ENCODE results near the gene HES7. TPM values are rescaled to one million over a fixed set of nuclear protein-coding genes. Genes with fewer than 3 reads are reported as not detected.

HES7 gene
- total and polyA plus RNA-seq, 5 donors: 0.25 to 0.76 (median 0.72) TPM

DNA sequence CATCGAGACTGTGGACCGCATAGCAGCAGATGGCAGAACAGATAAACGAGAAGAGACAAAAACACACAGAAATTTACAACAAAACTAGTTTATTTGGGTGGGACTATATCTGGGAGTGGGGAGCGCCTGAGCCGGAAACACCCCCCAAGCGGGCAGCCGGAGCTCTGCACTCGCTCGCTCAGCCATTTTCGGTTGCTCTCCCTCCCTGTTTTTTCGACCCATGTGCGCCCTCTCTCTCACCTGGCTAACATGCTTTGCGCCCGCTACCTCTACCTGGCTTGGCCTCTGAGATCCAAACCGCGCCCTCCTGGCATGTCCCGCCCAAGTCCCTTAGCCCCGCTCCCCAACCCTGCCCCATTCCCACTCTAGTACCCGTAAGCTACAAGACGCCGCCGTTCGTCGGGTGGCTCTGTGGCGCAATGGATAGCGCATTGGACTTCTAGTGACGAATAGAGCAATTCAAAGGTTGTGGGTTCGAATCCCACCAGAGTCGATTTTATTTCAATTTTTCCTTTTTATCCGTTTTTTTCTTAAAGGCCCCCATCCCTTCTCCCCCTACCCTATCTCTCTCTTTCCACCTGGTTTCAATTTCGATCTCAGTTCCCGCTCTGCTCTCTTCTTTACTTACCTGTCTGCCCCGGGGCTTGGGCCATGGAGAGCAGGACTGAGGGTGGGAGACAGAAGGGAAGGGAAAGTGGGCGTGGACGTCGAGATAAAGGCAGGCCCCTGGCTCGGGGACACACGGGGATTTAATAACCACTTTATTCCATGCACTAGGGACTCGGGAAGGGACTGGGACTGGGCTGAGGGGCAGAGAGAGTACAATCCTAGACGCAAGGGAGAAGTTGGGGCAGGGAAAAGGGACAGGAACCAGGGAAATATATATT, 3.1 kb downstream of the HES7 start:
- WGBS: under 1% methylated on average over 40 of the region's 40 CpGs
- Histone ChIP-seq H3K27ac (ENCODE audit: low read length) (no peak overlapping the region), H3K4me3 (ENCODE audit: low read length) (peak overlapping the region; percentile 57), H3K4me1 (ENCODE audit: control insufficient read depth, insufficient read depth, low read length) (peaks cover 5% of the 10 kb centered on the region), H3K27me3 (ENCODE audit: control insufficient read depth, insufficient read depth) (no peaks in the 10 kb centered on the region), H3K9me3 (ENCODE audit: control insufficient read depth, low read length) (no peaks in the 10 kb centered on the region)
- DNase-seq (peak; percentile 59 to 84 (median 80)), ATAC-seq (peak in 1 of 2 donors; percentile 17)
- intact Hi-C loops (cut with DNase I): loop anchor here (10.0 kb wide), 3 partner anchors 54 to 104 kb away; partner anchors contain the start of gene TMEM107 (in 1 of the 4)

DNA sequence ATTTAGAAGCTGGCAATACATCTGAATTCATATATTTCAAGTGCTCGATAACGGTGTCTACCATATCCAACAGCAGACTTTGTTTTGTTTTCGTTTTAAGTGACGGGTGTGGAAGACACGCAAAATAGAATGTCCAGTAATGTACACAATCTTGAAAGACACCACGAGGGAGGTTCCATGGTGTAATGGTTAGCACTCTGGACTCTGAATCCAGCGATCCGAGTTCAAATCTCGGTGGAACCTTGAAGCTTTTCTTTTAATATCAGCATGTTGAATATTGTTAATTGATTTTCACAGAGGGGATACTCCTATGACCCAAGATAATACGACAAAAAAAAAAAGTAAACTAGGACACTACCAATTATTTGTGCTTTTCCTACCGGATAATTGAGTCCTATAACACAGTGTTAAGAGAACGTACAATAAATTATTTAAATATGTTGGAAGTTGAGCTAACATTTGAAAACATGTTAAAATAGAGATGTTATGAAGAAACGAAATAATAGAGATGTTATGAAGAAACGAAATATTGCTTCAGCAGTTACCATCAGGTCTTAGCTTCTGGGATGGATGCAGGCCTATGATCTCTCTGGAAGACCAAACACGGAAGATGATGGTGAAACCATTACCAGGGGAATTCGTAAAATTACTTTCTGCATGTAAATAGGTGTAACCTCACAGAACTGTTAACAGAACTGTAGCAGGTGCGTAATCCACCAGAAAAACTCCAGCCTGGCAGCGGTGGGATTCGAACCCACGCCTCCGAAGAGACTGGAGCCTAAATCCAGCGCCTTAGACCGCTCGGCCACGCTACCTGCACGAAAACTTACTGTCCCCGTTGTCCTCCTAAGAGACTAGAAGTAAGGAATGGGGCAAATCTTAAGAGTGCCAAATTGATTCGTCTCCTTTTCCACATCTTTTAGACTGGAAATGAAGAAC, 4.1 kb downstream of the HES7 start:
- no peaks in the 10 kb centered on the region for H3K9me3 ChIP-seq (ENCODE audit: control insufficient read depth, low read length)
- intact Hi-C loops (cut with DNase I): loop anchor here (2.0 to 10.0 kb wide), 5 partner anchors 38 to 105 kb away; partner anchors contain the start of gene TMEM107 (in 1 of the 4)
- ATAC-seq: peak; percentile 66 to 74
- under 1% methylated on average over 28 of the region's 28 CpGs for WGBS
- DNase-seq: peak; percentile 76 to 89 (median 88)
- no peaks in the 10 kb centered on the region for H3K4me1 ChIP-seq (ENCODE audit: control insufficient read depth, insufficient read depth, low read length)
- no peak overlapping the region for H3K27ac ChIP-seq (ENCODE audit: low read length)
- H3K27me3 ChIP-seq (ENCODE audit: control insufficient read depth, insufficient read depth): no peaks in the 10 kb centered on the region
- peak overlapping the region; percentile 57 for H3K4me3 ChIP-seq (ENCODE audit: low read length)

DNA sequence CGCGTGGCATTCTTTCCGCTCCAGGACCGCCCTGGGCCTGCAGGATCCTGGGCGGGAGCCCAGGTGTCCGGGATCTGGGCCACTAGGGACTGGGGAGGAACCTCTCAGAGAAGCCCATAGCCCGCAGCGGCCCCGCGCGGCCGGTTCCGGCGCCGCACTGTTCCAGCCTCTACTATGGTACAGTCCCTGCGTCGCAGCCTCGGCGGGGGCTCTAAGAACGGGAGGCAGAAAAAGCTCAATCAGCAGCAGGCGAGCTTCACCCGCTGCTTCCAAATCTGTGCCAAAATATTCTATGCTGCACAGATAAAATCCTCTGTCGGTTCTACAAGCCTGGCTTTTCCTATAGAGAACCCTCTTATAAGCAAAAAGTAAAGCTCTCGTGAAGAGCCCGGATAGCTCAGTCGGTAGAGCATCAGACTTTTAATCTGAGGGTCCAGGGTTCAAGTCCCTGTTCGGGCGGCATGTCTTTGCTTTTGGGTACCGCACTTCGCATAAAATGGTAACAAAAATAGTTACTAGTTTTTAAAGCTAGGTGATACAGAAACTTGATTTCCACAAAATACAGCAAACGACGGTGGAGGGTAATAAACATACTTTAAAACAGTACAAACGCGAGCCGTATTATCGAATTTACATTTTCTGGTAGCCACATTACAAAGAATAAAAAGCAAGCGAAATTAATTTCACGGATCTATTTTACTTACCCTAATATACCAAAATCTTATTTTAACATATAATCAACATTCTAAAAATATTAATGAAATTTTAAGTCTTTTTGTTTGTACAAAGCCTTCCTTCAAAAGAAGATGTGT, 4.9 kb downstream of the HES7 start:
- H3K4me1 ChIP-seq (ENCODE audit: control insufficient read depth, insufficient read depth, low read length): no peaks in the 10 kb centered on the region
- intact Hi-C loops (cut with DNase I): loop anchor here in 1 of 4 donors (2.0 to 5.0 kb wide), 2 partner anchors 37 to 68 kb away; no protein-coding TSS in a partner anchor
- no peaks in the 10 kb centered on the region for H3K9me3 ChIP-seq (ENCODE audit: control insufficient read depth, low read length)
- H3K4me3 ChIP-seq (ENCODE audit: low read length): peak overlapping the region; percentile 57
- under 1% methylated on average over 38 of the region's 38 CpGs for WGBS
- ATAC-seq (peak; percentile 82 to 88), DNase-seq (peak; percentile 89 to 97 (median 95))
- no peaks in the 10 kb centered on the region for H3K27me3 ChIP-seq (ENCODE audit: control insufficient read depth, insufficient read depth)
- H3K27ac ChIP-seq (ENCODE audit: low read length): peak overlapping the region; percentile 25

DNA sequence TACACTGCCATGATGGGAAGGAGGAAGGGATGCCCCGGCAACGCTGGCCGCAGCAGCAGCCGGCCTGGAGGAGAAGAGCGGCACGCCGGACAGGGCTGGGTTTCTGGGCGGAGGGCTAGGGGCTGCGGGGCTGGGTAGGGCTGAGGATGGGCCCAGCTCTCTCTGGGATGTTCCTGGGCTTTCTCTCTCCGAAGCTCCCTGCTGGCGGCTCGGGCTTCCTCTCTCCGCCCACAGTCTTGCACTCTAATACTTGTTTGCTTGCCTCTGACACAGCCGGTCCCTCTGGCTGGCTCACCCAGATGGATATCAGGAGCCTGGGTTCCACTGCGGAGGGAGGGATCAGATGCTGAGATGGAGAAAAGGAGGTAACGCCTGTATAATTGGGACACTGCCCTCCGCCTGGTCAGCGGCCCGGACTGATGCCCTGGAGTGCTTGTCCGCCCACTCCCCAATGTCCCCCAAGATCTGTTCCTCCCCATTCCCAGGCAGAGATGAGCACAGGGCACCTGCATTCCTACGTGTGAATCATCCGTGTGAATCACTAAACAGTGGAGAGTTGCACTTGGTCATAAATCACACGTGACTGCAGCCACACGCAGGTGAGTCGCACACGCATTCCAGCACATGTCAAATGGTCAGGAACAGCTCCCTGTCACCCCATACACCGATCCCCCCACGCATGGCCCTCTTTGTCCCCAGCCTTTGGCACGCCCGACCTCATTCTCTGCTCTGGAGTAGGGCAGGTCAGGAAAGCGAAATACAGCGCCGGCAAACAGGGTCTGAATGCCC, 5.7 kb downstream of the HES7 start, which contains the start of gene ALOXE3:
Gene ALOXE3, minus strand, starts transcription at position 535 of the 789 bp plus-strand sequence. Its CDS starts 524 bp downstream, at position 11.
- Histone ChIP-seq H3K9me3 (ENCODE audit: control insufficient read depth, low read length) (no peaks in the 10 kb centered on the region), H3K27ac (ENCODE audit: low read length) (peak within 1 kb of the TSS; percentile 25), H3K4me1 (ENCODE audit: control insufficient read depth, insufficient read depth, low read length) (no peaks in the 10 kb centered on the region), H3K4me3 (ENCODE audit: low read length) (peak within 1 kb of the TSS; percentile 57), H3K27me3 (ENCODE audit: control insufficient read depth, insufficient read depth) (no peaks in the 10 kb centered on the region)
- intact Hi-C loops (cut with DNase I): loop anchor here in 1 of 4 donors (2.0 to 5.0 kb wide), 2 partner anchors 36 to 69 kb away; no protein-coding TSS in a partner anchor
- DNase-seq (peak in 2 of 3 donors; percentile 66 to 70), ATAC-seq (peak in 1 of 2 donors; percentile 2)
- under 1% methylated on average over 33 of the region's 33 CpGs for WGBS

DNA sequence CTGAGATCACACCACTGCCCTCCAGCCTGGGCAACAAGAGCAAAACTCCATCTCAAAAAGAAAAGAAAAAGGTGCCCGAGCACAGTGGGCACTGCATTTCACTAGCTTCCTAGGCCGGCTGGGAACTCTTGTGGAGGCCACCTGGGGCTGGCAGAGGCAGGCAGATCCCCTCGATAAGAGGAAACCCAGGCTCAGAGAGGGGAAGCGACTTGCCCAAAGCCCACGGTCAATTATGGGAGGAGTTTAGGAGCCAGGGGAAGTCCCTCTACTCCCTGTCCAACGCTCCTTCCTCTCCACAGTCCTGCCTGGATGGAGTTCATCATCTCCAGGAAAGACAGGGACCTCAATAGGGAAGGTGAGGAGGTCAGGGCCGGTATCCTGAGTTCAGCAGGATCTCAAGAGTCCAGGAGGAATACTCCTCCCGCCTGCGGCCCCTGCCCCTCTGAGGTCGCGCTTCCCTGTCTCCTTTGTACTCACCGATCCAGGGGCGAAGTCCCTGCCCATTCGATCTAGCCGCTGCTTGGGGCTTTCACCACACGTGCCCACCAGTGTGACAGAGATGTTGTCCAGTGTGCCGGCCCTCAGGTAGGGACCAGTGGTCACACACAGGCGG, 6.4 kb downstream of the HES7 start:
- Histone ChIP-seq H3K4me3 (ENCODE audit: low read length) (peak overlapping the region; percentile 57), H3K27me3 (ENCODE audit: control insufficient read depth, insufficient read depth) (no peaks in the 10 kb centered on the region), H3K9me3 (ENCODE audit: control insufficient read depth, low read length) (no peaks in the 10 kb centered on the region), H3K4me1 (ENCODE audit: control insufficient read depth, insufficient read depth, low read length) (no peaks in the 10 kb centered on the region), H3K27ac (ENCODE audit: low read length) (no peak overlapping the region)
- intact Hi-C loops (cut with DNase I): loop anchor here in 1 of 4 donors (5.0 kb wide), 1 partner anchor 35 kb away; no protein-coding TSS in a partner anchor
- DNase-seq (peak in 1 of 3 donors; percentile 31), ATAC-seq (no peak)
- 5% methylated on average over 18 of the region's 18 CpGs for WGBS

DNA sequence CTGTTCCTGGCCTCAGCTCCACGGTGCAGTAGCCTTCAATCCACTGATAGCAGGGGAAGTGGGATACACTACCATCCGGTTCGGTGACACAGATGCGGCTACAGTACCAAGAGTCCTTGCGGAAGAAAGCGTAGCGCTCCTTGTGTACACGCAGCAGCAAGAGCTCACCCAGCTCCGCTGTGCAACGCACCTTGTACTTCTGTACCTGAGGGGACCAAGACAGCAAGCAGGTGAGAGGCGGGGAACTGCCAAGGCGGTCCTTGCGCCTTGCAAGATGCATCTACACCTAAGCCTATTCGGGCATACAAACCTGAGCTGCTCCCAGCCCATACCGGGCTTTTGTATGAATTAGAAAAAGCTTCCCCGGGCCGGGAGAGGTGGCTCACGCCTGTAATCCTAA, 7.1 kb downstream of the HES7 start:
- Histone ChIP-seq H3K4me3 (ENCODE audit: low read length) (no peak overlapping the region), H3K4me1 (ENCODE audit: control insufficient read depth, insufficient read depth, low read length) (no peaks in the 10 kb centered on the region), H3K27me3 (ENCODE audit: control insufficient read depth, insufficient read depth) (no peaks in the 10 kb centered on the region), H3K27ac (ENCODE audit: low read length) (no peak overlapping the region), H3K9me3 (ENCODE audit: control insufficient read depth, low read length) (no peaks in the 10 kb centered on the region)
- intact Hi-C loops (cut with DNase I): loop anchor here in 1 of 4 donors (5.0 kb wide), 1 partner anchor 34 kb away; no protein-coding TSS in a partner anchor
- WGBS: 55% methylated on average over 18 of the region's 18 CpGs
- DNase-seq (peak in 1 of 3 donors; percentile 51), ATAC-seq (no peak)

DNA sequence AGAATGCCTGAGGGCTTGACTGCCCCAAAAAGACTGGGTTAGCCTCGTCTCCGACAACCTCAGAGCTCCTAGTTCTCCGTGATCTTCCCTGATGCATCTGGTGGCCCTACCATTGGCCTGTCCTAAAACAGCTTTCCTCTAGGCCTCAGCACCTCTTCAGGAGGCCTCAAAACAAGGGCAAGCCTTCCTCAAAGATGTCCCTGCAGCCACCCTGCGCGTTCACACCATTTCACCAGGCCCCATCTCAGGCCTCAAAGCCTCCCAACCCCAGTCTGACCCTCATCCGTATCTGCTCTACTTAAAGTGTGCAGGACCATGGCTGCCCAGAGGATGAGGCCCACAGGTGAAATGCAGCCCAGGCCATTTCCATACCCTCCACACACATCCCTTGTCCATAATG, 13.0 kb downstream of the HES7 start:
- intact Hi-C loops (cut with DNase I): no loop called here
- Histone ChIP-seq H3K4me3 (ENCODE audit: low read length) (no peak overlapping the region), H3K27me3 (ENCODE audit: control insufficient read depth, insufficient read depth) (no peaks in the 10 kb centered on the region), H3K27ac (ENCODE audit: low read length) (no peak overlapping the region), H3K4me1 (ENCODE audit: control insufficient read depth, insufficient read depth, low read length) (no peaks in the 10 kb centered on the region), H3K9me3 (ENCODE audit: control insufficient read depth, low read length) (no peaks in the 10 kb centered on the region)
- DNase-seq: no peak
- no peak for ATAC-seq
- WGBS: 95% methylated on average over 6 of the region's 6 CpGs

DNA sequence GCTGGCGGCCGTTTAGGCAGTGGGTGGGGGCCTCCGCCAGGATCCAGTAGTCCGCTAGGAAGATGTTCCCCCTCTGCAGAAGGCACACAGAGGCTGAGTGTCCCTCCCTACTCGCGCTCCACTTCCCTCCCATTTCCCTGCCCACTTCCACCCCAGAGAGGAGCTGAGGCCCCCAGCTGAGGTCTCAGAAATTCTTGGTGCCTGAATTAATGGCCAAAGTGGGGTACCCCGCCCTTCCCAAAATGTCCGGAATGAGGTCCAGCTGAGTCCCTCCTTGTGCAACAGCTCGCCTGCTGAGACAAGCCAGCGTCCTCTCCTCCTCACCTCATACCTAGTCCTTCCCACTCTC, 13.5 kb downstream of the HES7 start:
- H3K4me3 ChIP-seq (ENCODE audit: low read length): no peak overlapping the region
- no peak overlapping the region for H3K27ac ChIP-seq (ENCODE audit: low read length)
- no peaks in the 10 kb centered on the region for H3K9me3 ChIP-seq (ENCODE audit: control insufficient read depth, low read length)
- ATAC-seq (no peak), DNase-seq (no peak)
- WGBS: 22% methylated on average over 10 of the region's 10 CpGs
- H3K27me3 ChIP-seq (ENCODE audit: control insufficient read depth, insufficient read depth): no peaks in the 10 kb centered on the region
- intact Hi-C loops (cut with DNase I): no loop called here
- H3K4me1 ChIP-seq (ENCODE audit: control insufficient read depth, insufficient read depth, low read length): no peaks in the 10 kb centered on the region

All from right cardiac atrium (tissue), 5 donors.